Lung microvascular endothelial cell (primary cell): ENCODE data around the gene ADAMTS2. TPM values are rescaled to one million over a fixed set of nuclear protein-coding genes. Genes with fewer than 3 reads are reported as not detected.

Experiments used
- DNase-seq, 2 donors: peaks; one replicate each; pipeline versions ENCODE4 v3.0.0 to v3.0.0-alpha.2; 2010; ENCODE audit warnings: low read depth in 2 of 2
- total RNA-seq: library from RNA; depleted of rRNA; stranded (reverse); fragments of >200 nt; gene quantifications from 2 replicates; pipeline ENCODE4 v1.2.1, GENCODE V29; 2014

ADAMTS2 gene
- total RNA-seq, 1 donor from 2014 or later: 0.40 TPM

- DNase-seq: no peak
Observed at GRCh38 chr5:179311581-179311980, 33.7 kb downstream of the ADAMTS2 start.

GRCh38 chr5:179311091-179311470, 34.2 kb downstream of the ADAMTS2 start:
- DNase-seq: no peak

GRCh38 chr5:179310439-179311090, 34.7 kb downstream of the ADAMTS2 start:
- DNase-seq: no peak

GRCh38 chr5:179309751-179310320, 35.4 kb downstream of the ADAMTS2 start:
- no peak for DNase-seq

- DNase-seq: no peak
Observed at GRCh38 chr5:179309383-179309670, 35.9 kb downstream of the ADAMTS2 start.

- no peak for DNase-seq
Observed at GRCh38 chr5:179308563-179309382, 36.5 kb downstream of the ADAMTS2 start.

GRCh38 chr5:179307931-179308471, 37.3 kb downstream of the ADAMTS2 start:
- no peak for DNase-seq

- DNase-seq: no peak
Observed at GRCh38 chr5:179307013-179307800, 38.1 kb downstream of the ADAMTS2 start.

GRCh38 chr5:179306191-179307012, 38.9 kb downstream of the ADAMTS2 start:
- no peak for DNase-seq

GRCh38 chr5:179304871-179305270, 40.4 kb downstream of the ADAMTS2 start:
- DNase-seq: no peak

- DNase-seq: no peak
Observed at GRCh38 chr5:179304466-179304865, 40.8 kb downstream of the ADAMTS2 start.

GRCh38 chr5:179303451-179304200, 41.6 kb downstream of the ADAMTS2 start:
- DNase-seq: no peak

- no peak for DNase-seq
Observed at GRCh38 chr5:179302499-179303185, 42.6 kb downstream of the ADAMTS2 start.

GRCh38 chr5:179301796-179302195, 43.5 kb downstream of the ADAMTS2 start:
- DNase-seq: no peak

- DNase-seq: no peak
Observed at GRCh38 chr5:179301376-179301775, 43.9 kb downstream of the ADAMTS2 start.

- DNase-seq: no peak
Observed at GRCh38 chr5:179300581-179301180, 44.6 kb downstream of the ADAMTS2 start.

GRCh38 chr5:179298181-179298993, 46.9 kb downstream of the ADAMTS2 start:
- DNase-seq: no peak

GRCh38 chr5:179297486-179298180, 47.6 kb downstream of the ADAMTS2 start:
- DNase-seq: no peak
